ENCODE results near the gene GNAZ. TPM values are rescaled to one million over a fixed set of nuclear protein-coding genes. Genes with fewer than 3 reads are reported as not detected.
A peak's percentile ranks its signal among the peaks of the same experiment; 100 is the strongest.

GNAZ gene
- total and polyA plus RNA-seq, 7 experiments from 2014 or later = 0.12 to 2.0 (median 0.31) TPM; not detected in 3

GRCh38 chr22:23120415-23120899 lies 50.1 kb downstream of the GNAZ start:
- ATAC-seq (no peak), DNase-seq (no peak)
- peaks cover 9 to 19% (median 10%) of the 10 kb centered on the region in 7 donors for H3K4me1 Mint-ChIP-seq
- Histone ChIP-seq H3K9me3 (ENCODE audit: control insufficient read depth in 2 of 3, low read length in 3 of 3) (no peaks in the 10 kb centered on the region), H3K4me1 (ENCODE audit: control insufficient read depth in 2 of 2, insufficient read depth in 2 of 2, low read length in 2 of 2) (peaks cover 13 to 16% of the 10 kb centered on the region in 2 donors), H3K27me3 (ENCODE audit: control insufficient read depth in 2 of 2, insufficient read depth in 2 of 2, low read length in 2 of 2) (no peaks in the 10 kb centered on the region), H3K36me3 (ENCODE audit: control insufficient read depth in 2 of 3, insufficient read depth in 3 of 3, low read length in 3 of 3) (no peaks in the 10 kb centered on the region), H3K4me3 (ENCODE audit: low read length) (no peak overlapping the region), H3K27ac (ENCODE audit: low read depth, low read length) (peak overlapping the region; percentile 62)
- intact Hi-C loops (cut with micrococcal nuclease) = no loop called here
- ChIA-PET POLR2A (interaction anchor here (0.5 to 2.1 kb wide), 2 partner anchors 20 to 431 kb away, joined by 3 to 11 read pairs; partner anchors contain the start of gene RSPH14), CTCF (interaction anchor here (0.5 to 2.1 kb wide), 5 partner anchors 11 to 170 kb away, joined by 3 to 9 read pairs (median 4); no protein-coding TSS in a partner anchor)
- H3K4me3 Mint-ChIP-seq = peak overlapping the region in 2 of 10 donors; percentile 37 to 50
- H3K36me3 Mint-ChIP-seq = peaks cover 0 to 8% (median 0%) of the 10 kb centered on the region in 5 donors
- H3K27me3 Mint-ChIP-seq = no peaks in the 10 kb centered on the region
- peak overlapping the region; percentile 42 to 98 (median 94) for H3K27ac Mint-ChIP-seq
- peaks cover 0 to 4% (median 0%) of the 10 kb centered on the region in 11 donors for H3K9me3 Mint-ChIP-seq

DNA sequence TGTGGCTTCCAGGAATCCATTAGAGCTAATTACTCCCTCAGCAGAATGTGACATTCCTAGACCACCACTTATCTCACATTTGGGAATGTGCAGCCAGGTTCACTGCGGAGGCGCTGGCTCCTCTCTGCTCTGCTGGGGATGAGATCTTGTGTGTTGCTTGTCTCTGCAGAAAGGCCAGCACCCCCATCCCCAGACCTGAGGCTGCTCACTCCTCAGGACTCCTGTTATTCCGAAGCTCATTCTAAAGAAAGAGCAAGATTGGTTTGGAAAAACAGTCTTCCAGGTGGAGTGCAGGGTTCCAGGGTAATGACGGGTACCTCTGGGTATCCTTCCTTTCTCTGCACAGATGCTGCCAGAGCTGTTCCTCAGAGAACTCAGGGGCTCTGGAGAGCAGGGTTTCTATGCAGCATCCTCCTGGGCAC lies 50.7 kb downstream of the GNAZ start:
- intact Hi-C loops (cut with micrococcal nuclease) = no loop called here
- H3K9me3 Mint-ChIP-seq = peaks cover 0 to 4% (median 0%) of the 10 kb centered on the region in 11 donors
- no peak for DNase-seq
- H3K9me3 ChIP-seq (ENCODE audit: control insufficient read depth in 2 of 3, low read length in 3 of 3) = no peaks in the 10 kb centered on the region
- no peak overlapping the region for H3K27ac ChIP-seq (ENCODE audit: low read depth, low read length)
- no peak overlapping the region for H3K4me3 Mint-ChIP-seq
- no peak for ATAC-seq
- peak overlapping the region in 3 of 9 donors; percentile 63 to 98 (median 96) for H3K27ac Mint-ChIP-seq
- no peak overlapping the region for H3K4me3 ChIP-seq (ENCODE audit: low read length)
- peaks cover 9 to 19% (median 10%) of the 10 kb centered on the region in 7 donors for H3K4me1 Mint-ChIP-seq
- peaks cover 0 to 8% (median 0%) of the 10 kb centered on the region in 5 donors for H3K36me3 Mint-ChIP-seq
- no peaks in the 10 kb centered on the region for H3K27me3 Mint-ChIP-seq
- H3K27me3 ChIP-seq (ENCODE audit: control insufficient read depth in 2 of 2, insufficient read depth in 2 of 2, low read length in 2 of 2) = no peaks in the 10 kb centered on the region
- POLR2A ChIA-PET = interaction anchor here (0.5 to 2.1 kb wide), 2 partner anchors 20 to 431 kb away, joined by 3 to 11 read pairs; partner anchors contain the start of gene RSPH14
- H3K36me3 ChIP-seq (ENCODE audit: control insufficient read depth in 2 of 3, insufficient read depth in 3 of 3, low read length in 3 of 3) = no peaks in the 10 kb centered on the region
- H3K4me1 ChIP-seq (ENCODE audit: control insufficient read depth in 2 of 2, insufficient read depth in 2 of 2, low read length in 2 of 2) = peaks cover 13 to 16% of the 10 kb centered on the region in 2 donors
- CTCF ChIA-PET = interaction anchor here (0.6 to 1.9 kb wide), 4 partner anchors 11 to 161 kb away, joined by 3 to 8 read pairs (median 4); no protein-coding TSS in a partner anchor

GRCh38 chr22:23121424-23121823 lies 51.1 kb downstream of the GNAZ start:
- Mint-ChIP-seq H3K27ac (peak overlapping the region in 1 of 9 donors; percentile 63), H3K36me3 (peaks cover 0 to 8% (median 0%) of the 10 kb centered on the region in 5 donors), H3K4me3 (no peak overlapping the region), H3K9me3 (peaks cover 0 to 4% (median 0%) of the 10 kb centered on the region in 11 donors), H3K27me3 (no peaks in the 10 kb centered on the region), H3K4me1 (peaks cover 9 to 19% (median 10%) of the 10 kb centered on the region in 7 donors)
- Histone ChIP-seq H3K4me3 (ENCODE audit: low read length) (no peak overlapping the region), H3K9me3 (ENCODE audit: control insufficient read depth in 2 of 3, low read length in 3 of 3) (no peaks in the 10 kb centered on the region), H3K4me1 (ENCODE audit: control insufficient read depth in 2 of 2, insufficient read depth in 2 of 2, low read length in 2 of 2) (peaks cover 13 to 16% of the 10 kb centered on the region in 2 donors), H3K27me3 (ENCODE audit: control insufficient read depth in 2 of 2, insufficient read depth in 2 of 2, low read length in 2 of 2) (no peaks in the 10 kb centered on the region), H3K27ac (ENCODE audit: low read depth, low read length) (no peak overlapping the region), H3K36me3 (ENCODE audit: control insufficient read depth in 2 of 3, insufficient read depth in 3 of 3, low read length in 3 of 3) (no peaks in the 10 kb centered on the region)
- intact Hi-C loops (cut with micrococcal nuclease) = no loop called here
- POLR2A ChIA-PET = no interaction called here
- DNase-seq (no peak), ATAC-seq (no peak)
- CTCF ChIA-PET = interaction anchor here (0.6 to 1.5 kb wide), 4 partner anchors 15 to 162 kb away, joined by 3 to 6 read pairs (median 4); no protein-coding TSS in a partner anchor

GRCh38 chr22:23122216-23122957 lies 52.1 kb downstream of the GNAZ start:
- Histone ChIP-seq H3K4me3 (ENCODE audit: low read length) (no peak overlapping the region), H3K36me3 (ENCODE audit: control insufficient read depth in 2 of 3, insufficient read depth in 3 of 3, low read length in 3 of 3) (no peaks in the 10 kb centered on the region), H3K9me3 (ENCODE audit: control insufficient read depth in 2 of 3, low read length in 3 of 3) (no peaks in the 10 kb centered on the region), H3K27ac (ENCODE audit: low read depth, low read length) (no peak overlapping the region), H3K4me1 (ENCODE audit: control insufficient read depth in 2 of 2, insufficient read depth in 2 of 2, low read length in 2 of 2) (peaks cover 13 to 16% of the 10 kb centered on the region in 2 donors), H3K27me3 (ENCODE audit: control insufficient read depth in 2 of 2, insufficient read depth in 2 of 2, low read length in 2 of 2) (no peaks in the 10 kb centered on the region)
- Mint-ChIP-seq H3K36me3 (peaks cover 0 to 8% (median 0%) of the 10 kb centered on the region in 5 donors), H3K9me3 (peaks cover 0 to 4% (median 0%) of the 10 kb centered on the region in 11 donors), H3K27me3 (no peaks in the 10 kb centered on the region), H3K27ac (no peak overlapping the region), H3K4me3 (no peak overlapping the region), H3K4me1 (peaks cover 9 to 19% (median 10%) of the 10 kb centered on the region in 7 donors)
- DNase-seq (no peak), ATAC-seq (no peak)
- CTCF ChIA-PET = interaction anchor here (0.9 to 1.5 kb wide), 2 partner anchors 9 to 162 kb away, joined by 3 to 6 read pairs; no protein-coding TSS in a partner anchor
- POLR2A ChIA-PET = interaction anchor here (0.6 to 0.7 kb wide), 2 partner anchors 19 to 1943 kb away, joined by 3 to 5 read pairs; no protein-coding TSS in a partner anchor
- intact Hi-C loops (cut with micrococcal nuclease) = no loop called here

GRCh38 chr22:23122992-23123803 lies 52.9 kb downstream of the GNAZ start:
- Mint-ChIP-seq H3K4me3 (no peak overlapping the region), H3K27me3 (no peaks in the 10 kb centered on the region), H3K4me1 (peaks cover 9 to 19% (median 10%) of the 10 kb centered on the region in 7 donors), H3K36me3 (peaks cover 0 to 8% (median 0%) of the 10 kb centered on the region in 5 donors), H3K27ac (peak overlapping the region in 5 of 9 donors; percentile 6 to 48 (median 36)), H3K9me3 (peaks cover 0 to 4% (median 0%) of the 10 kb centered on the region in 11 donors)
- Histone ChIP-seq H3K4me1 (ENCODE audit: control insufficient read depth in 2 of 2, insufficient read depth in 2 of 2, low read length in 2 of 2) (peaks cover 13 to 16% of the 10 kb centered on the region in 2 donors), H3K27ac (ENCODE audit: low read depth, low read length) (no peak overlapping the region), H3K9me3 (ENCODE audit: control insufficient read depth in 2 of 3, low read length in 3 of 3) (no peaks in the 10 kb centered on the region), H3K36me3 (ENCODE audit: control insufficient read depth in 2 of 3, insufficient read depth in 3 of 3, low read length in 3 of 3) (no peaks in the 10 kb centered on the region), H3K4me3 (ENCODE audit: low read length) (no peak overlapping the region), H3K27me3 (ENCODE audit: control insufficient read depth in 2 of 2, insufficient read depth in 2 of 2, low read length in 2 of 2) (no peaks in the 10 kb centered on the region)
- DNase-seq = no peak
- no peak for ATAC-seq
- POLR2A ChIA-PET = interaction anchor here (0.7 kb wide), 1 partner anchor 1942 kb away, joined by 3 read pairs; no protein-coding TSS in a partner anchor
- intact Hi-C loops (cut with micrococcal nuclease) = no loop called here
- CTCF ChIA-PET = interaction anchor here (0.6 to 2.3 kb wide), 5 partner anchors 10 to 169 kb away, joined by 3 to 16 read pairs (median 5); no protein-coding TSS in a partner anchor

- H3K9me3 Mint-ChIP-seq = peaks cover 0 to 4% (median 0%) of the 10 kb centered on the region in 11 donors
- Histone ChIP-seq H3K36me3 (ENCODE audit: control insufficient read depth in 2 of 3, insufficient read depth in 3 of 3, low read length in 3 of 3) (no peaks in the 10 kb centered on the region), H3K4me3 (ENCODE audit: low read length) (no peak overlapping the region), H3K27ac (ENCODE audit: low read depth, low read length) (no peak overlapping the region), H3K9me3 (ENCODE audit: control insufficient read depth in 2 of 3, low read length in 3 of 3) (no peaks in the 10 kb centered on the region), H3K27me3 (ENCODE audit: control insufficient read depth in 2 of 2, insufficient read depth in 2 of 2, low read length in 2 of 2) (no peaks in the 10 kb centered on the region), H3K4me1 (ENCODE audit: control insufficient read depth in 2 of 2, insufficient read depth in 2 of 2, low read length in 2 of 2) (peaks cover 13 to 16% of the 10 kb centered on the region in 2 donors)
- ChIA-PET POLR2A (no interaction called here), CTCF (interaction anchor here (0.6 to 2.3 kb wide), 3 partner anchors 11 to 169 kb away, joined by 3 to 16 read pairs (median 5); no protein-coding TSS in a partner anchor)
- no peak for DNase-seq
- no peak overlapping the region for H3K4me3 Mint-ChIP-seq
- H3K4me1 Mint-ChIP-seq = peaks cover 9 to 19% (median 15%) of the 10 kb centered on the region in 7 donors
- no peaks in the 10 kb centered on the region for H3K27me3 Mint-ChIP-seq
- intact Hi-C loops (cut with micrococcal nuclease) = no loop called here
- ATAC-seq = no peak
- peaks cover 0 to 8% (median 0%) of the 10 kb centered on the region in 5 donors for H3K36me3 Mint-ChIP-seq
- H3K27ac Mint-ChIP-seq = peak overlapping the region in 1 of 9 donors; percentile 36
These were observed 53.5 kb downstream of the GNAZ start for GRCh38 chr22:23123804-23124254.

Data from naive thymus-derived CD4-positive, alpha-beta T cell (primary cell).